Keratinocyte (primary cell): ENCODE measurements around the gene COIL.

ENCODE experiments used
- EZH2 ChIP-seq: IDR thresholded peaks from one replicate; pipeline ENCODE4 v1.6.1; 2012; ENCODE audit warnings: inconsistent platforms, mild to moderate bottlenecking, low read length, moderate library complexity
- TF ChIP-seq, protein P1 (sequence below), 3 experiments: IDR thresholded peaks in 1 of 3; conservative IDR thresholded peaks in 1 of 3; optimal IDR thresholded peaks in 1 of 3; 2 replicates in 2 of 3; 3 replicates in 1 of 3; pipeline versions ENCODE3 to v1.5.1; 2011; ENCODE audit warnings: low read length in 3 of 3, mild to moderate bottlenecking in 3 of 3, moderate library complexity in 2 of 3, control low read depth in 1 of 3, inconsistent platforms in 1 of 3; ENCODE audit not compliant: insufficient read depth in 2 of 3; ENCODE audit errors: extremely low read depth in 1 of 3

DNA sequence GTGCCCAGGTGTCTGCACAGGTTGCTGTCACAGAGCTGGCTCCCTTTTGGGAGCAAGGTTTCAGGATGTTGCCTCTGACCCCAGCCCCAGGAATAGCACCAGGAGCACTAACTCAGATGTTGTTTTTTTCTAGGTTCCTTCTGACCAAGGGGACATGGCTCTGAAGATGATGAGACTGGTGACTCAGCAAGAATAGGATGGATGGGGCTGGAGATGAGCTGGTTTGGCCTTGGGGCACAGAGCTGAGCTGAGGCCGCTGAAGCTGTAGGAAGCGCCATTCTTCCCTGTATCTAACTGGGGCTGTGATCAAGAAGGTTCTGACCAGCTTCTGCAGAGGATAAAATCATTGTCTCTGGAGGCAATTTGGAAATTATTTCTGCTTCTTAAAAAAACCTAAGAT is 45.2 kb upstream of the COIL start:
- no peak for TF ChIP-seq EZH2
- TF ChIP-seq, protein P1, sequence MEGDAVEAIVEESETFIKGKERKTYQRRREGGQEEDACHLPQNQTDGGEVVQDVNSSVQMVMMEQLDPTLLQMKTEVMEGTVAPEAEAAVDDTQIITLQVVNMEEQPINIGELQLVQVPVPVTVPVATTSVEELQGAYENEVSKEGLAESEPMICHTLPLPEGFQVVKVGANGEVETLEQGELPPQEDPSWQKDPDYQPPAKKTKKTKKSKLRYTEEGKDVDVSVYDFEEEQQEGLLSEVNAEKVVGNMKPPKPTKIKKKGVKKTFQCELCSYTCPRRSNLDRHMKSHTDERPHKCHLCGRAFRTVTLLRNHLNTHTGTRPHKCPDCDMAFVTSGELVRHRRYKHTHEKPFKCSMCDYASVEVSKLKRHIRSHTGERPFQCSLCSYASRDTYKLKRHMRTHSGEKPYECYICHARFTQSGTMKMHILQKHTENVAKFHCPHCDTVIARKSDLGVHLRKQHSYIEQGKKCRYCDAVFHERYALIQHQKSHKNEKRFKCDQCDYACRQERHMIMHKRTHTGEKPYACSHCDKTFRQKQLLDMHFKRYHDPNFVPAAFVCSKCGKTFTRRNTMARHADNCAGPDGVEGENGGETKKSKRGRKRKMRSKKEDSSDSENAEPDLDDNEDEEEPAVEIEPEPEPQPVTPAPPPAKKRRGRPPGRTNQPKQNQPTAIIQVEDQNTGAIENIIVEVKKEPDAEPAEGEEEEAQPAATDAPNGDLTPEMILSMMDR (optimal IDR thresholded peaks at IDR 0.05 in 1 of 3, IDR thresholded peaks at IDR 0.05 in 1 of 3, conservative IDR thresholded peaks at IDR 0.05 in 1 of 3; ENCODE audit: extremely low read depth in 1 of 3, insufficient read depth in 2 of 3, low read length in 3 of 3): no peak
